K562 (cell line): Measurements from ENCODE around the gene ATPAF2. TPM values are rescaled to one million over a fixed set of nuclear protein-coding genes. Genes with fewer than 3 reads are reported as not detected.

Experiments
- ARID2 ChIP-seq: fragments of 450-650 bp; IDR thresholded peaks from 2 replicates; pipeline ENCODE4 v1.6.1; 2017; ENCODE audit warnings: antibody characterized with exemption, mild to moderate bottlenecking
- CHD1 ChIP-seq: fragments of 200-600 bp; sonication (generic); IDR thresholded peaks from one replicate; pipeline ENCODE4 v1.6.1; 2012; ENCODE audit warnings: mild to moderate bottlenecking, moderate library complexity, low read length, inconsistent platforms
- CREM ChIP-seq: IDR thresholded peaks from 2 replicates; pipeline ENCODE4 v1.6.1; 2014; ENCODE audit warnings: antibody characterized with exemption, low read depth
- DEAF1 ChIP-seq: fragments of 450-650 bp; formaldehyde crosslinking; IDR thresholded peaks from 2 replicates; pipeline ENCODE4 v1.4.0; 2020; ENCODE audit warnings: mild to moderate bottlenecking, moderate library complexity
- E2F1 ChIP-seq: sonication (generic); formaldehyde crosslinking; IDR thresholded peaks from 2 replicates; pipeline ENCODE4 v1.8.1; 2023; ENCODE audit warnings: mild to moderate bottlenecking, missing genetic modification reagents, moderate library complexity
- GATAD2B ChIP-seq: fragments of 450-650 bp; IDR thresholded peaks from 2 replicates; pipeline ENCODE4 v1.6.1; 2017; ENCODE audit warnings: mild to moderate bottlenecking, borderline replicate concordance
- HBP1 ChIP-seq: fragments of 450-650 bp; formaldehyde crosslinking; IDR thresholded peaks from 2 replicates; pipeline ENCODE4 v1.4.0; 2022; ENCODE audit warnings: missing genetic modification characterization
- HNRNPUL1 ChIP-seq: fragments of 200-400 bp; formaldehyde crosslinking; IDR thresholded peaks from 2 replicates; pipeline ENCODE4 v1.6.1; 2017; ENCODE audit warnings: low read length
- MEF2A ChIP-seq: IDR thresholded peaks from 2 replicates; pipeline ENCODE4 v1.6.1; 2011; ENCODE audit warnings: low read depth, mild to moderate bottlenecking, low read length, moderate library complexity; ENCODE audit not compliant: control insufficient read depth
- NFATC3 ChIP-seq: fragments of 450-650 bp; IDR thresholded peaks from 2 replicates; pipeline ENCODE4 v1.6.1; 2017; ENCODE audit warnings: mild to moderate bottlenecking
- PML ChIP-seq: IDR thresholded peaks from 2 replicates; pipeline ENCODE4 v1.6.1; 2012; ENCODE audit warnings: low read length, inconsistent platforms
- POLR2AphosphoS5 ChIP-seq: IDR thresholded peaks from 2 replicates; pipeline ENCODE4 v1.6.1; 2011; ENCODE audit warnings: mild to moderate bottlenecking, low read depth, low read length, moderate library complexity; ENCODE audit not compliant: control insufficient read depth, insufficient read depth
- PTBP1 ChIP-seq: fragments of 200-400 bp; formaldehyde crosslinking; IDR thresholded peaks from 2 replicates; pipeline ENCODE4 v1.6.1; 2017; ENCODE audit warnings: low read depth, low read length
- RAD51 ChIP-seq: fragments of 450-650 bp; IDR thresholded peaks from 2 replicates; pipeline ENCODE4 v1.7.1; 2016; ENCODE audit warnings: low read depth, mild to moderate bottlenecking, borderline replicate concordance
- RBM39 ChIP-seq: fragments of 200-400 bp; formaldehyde crosslinking; optimal IDR thresholded peaks from 2 replicates; pipeline ENCODE3; 2018; ENCODE audit warnings: low read depth, low read length
- SIN3B ChIP-seq: fragments of 450-650 bp; IDR thresholded peaks from 2 replicates; pipeline ENCODE4 v1.6.1; 2017; ENCODE audit warnings: low read depth, mild to moderate bottlenecking, moderate library complexity
- SOX6 ChIP-seq: fragments of 450-650 bp; IDR thresholded peaks from 2 replicates; pipeline ENCODE4 v1.6.1; 2014; ENCODE audit warnings: mild to moderate bottlenecking
- ZNF253 ChIP-seq: fragments of 250-450 bp; sonication (Bioruptor Pico); conservative IDR thresholded peaks from 2 replicates; pipeline ENCODE4 v1.6.1; 2021; ENCODE audit warnings: mild to moderate bottlenecking
- polyA plus RNA-seq, 8 experiments: library from polyadenylated mRNA; depleted of rRNA in 4 of 8; stranded (reverse) in 5 of 8; unstranded in 3 of 8; fragments of >200 nt; fragmentation: Nextera tagmentation in 2 of 8; fragmentation: Illumina TruSeq in 1 of 8; extraction: Ambion mirVana in 2 of 8; extraction: Trizol in 1 of 8; gene quantifications; 2 replicates each; pipeline versions ENCODE4 v1.2.1 to v1.2.3, GENCODE V29; 2011 to 2014; ENCODE audit warnings: inconsistent platforms in 1 of 8, missing spikeins in 1 of 8
- total RNA-seq, 7 experiments: library from RNA; depleted of rRNA in 6 of 7; stranded (reverse); fragments of >200 nt in 6 of 7; fragmentation: Illumina TruSeq in 2 of 7; extraction: Trizol in 2 of 7; gene quantifications; 2 replicates each; pipeline versions ENCODE4 v1.2.1 to v1.2.3, GENCODE V29; 2011 to 2021; ENCODE audit warnings: low replicate concordance in 1 of 7

The ATPAF2 gene
- total and polyA plus RNA-seq, 9 of the 15 experiments (the other 6 are each of a cell fraction or from before 2014, with no cell fraction given): 2.1 to 19.2 (median 11.3) TPM

- TF ChIP-seq PML (no peak), POLR2AphosphoS5 (peak; percentile 72), ZNF253 (no peak), SIN3B (peak; percentile 72), HNRNPUL1 (no peak), CREM (peak; percentile 80), RBM39 (no peak), DEAF1 (CRISPR knock-in tag) (no peak), MEF2A (0 out of 2 replicates have a peak, but pooled peaks have one; percentile 22), GATAD2B (peak; percentile 81; the same call in 1 of the 2 replicates), ARID2 (no peak), NFATC3 (no peak), E2F1 (peak; percentile 52; the same call in 1 of the 2 replicates), CHD1 (peak; percentile 60), SOX6 (peak; percentile 75), HBP1 (no peak), RAD51 (no peak), PTBP1 (peak; percentile 87; the same call in 1 of the 2 replicates)
These were observed 48.9 kb upstream of the ATPAF2 start, which contains the start of gene DRG2 (continued) for GRCh38 chr17:18087610-18088491.
